GM21723 (cell line): Measurements from ENCODE around the gene RALY.
"Not testable (repeated sequence)": the region's sequence is repeated elsewhere in the genome, so short reads cannot be mapped to it uniquely, and the experiment has no call there.

Source experiments
- ATAC-seq: cut with Tn5 transposase; IDR thresholded peaks from one replicate; pipeline ENCODE4 v1.9.1; 2021; ENCODE audit warnings: mild to moderate bottlenecking, moderate library complexity; ENCODE audit not compliant: unreplicated experiment

Gene RALY

GRCh38 chr20:34132491-34132890 lies 138.8 kb downstream of the RALY start:
- not testable (repeated sequence) for ATAC-seq

GRCh38 chr20:34132943-34133342 lies 139.2 kb downstream of the RALY start:
- not testable (repeated sequence) for ATAC-seq

- ATAC-seq: not testable (repeated sequence)
Observed at GRCh38 chr20:34133365-34133860, 139.7 kb downstream of the RALY start.
